NT2/D1 (cell line): ENCODE data around the gene CNOT11.

Source experiments
- SUZ12 ChIP-seq: IDR thresholded peaks from 2 replicates; pipeline ENCODE4 v1.6.1; 2011; ENCODE audit not compliant: insufficient read length, insufficient read depth; ENCODE audit errors: extremely low read depth
- YY1 ChIP-seq: IDR thresholded peaks from 2 replicates; pipeline ENCODE4 v1.6.1; 2011; ENCODE audit not compliant: insufficient read length, insufficient read depth
- ZNF274 ChIP-seq: IDR thresholded peaks from 2 replicates; pipeline ENCODE4 v1.6.1; 2011; ENCODE audit warnings: mild to moderate bottlenecking, low read depth, low read length

GRCh38 chr2:101262142-101262541 is 9.5 kb downstream of the CNOT11 start:
- TF ChIP-seq YY1 = no peak
- TF ChIP-seq ZNF274 = no peak
- no peak for TF ChIP-seq SUZ12
